C4-2B (cell line): ENCODE results near the gene RACGAP1.

Experiments used
- CTCF ChIP-seq: fragments of 450-650 bp; conservative IDR thresholded peaks from 2 replicates; pipeline ENCODE4 v1.5.1; 2017; ENCODE audit warnings: mild to moderate bottlenecking
- ZFX ChIP-seq: fragments of 450-650 bp; IDR thresholded peaks from 2 replicates; pipeline ENCODE4 v1.6.1; 2017

DNA sequence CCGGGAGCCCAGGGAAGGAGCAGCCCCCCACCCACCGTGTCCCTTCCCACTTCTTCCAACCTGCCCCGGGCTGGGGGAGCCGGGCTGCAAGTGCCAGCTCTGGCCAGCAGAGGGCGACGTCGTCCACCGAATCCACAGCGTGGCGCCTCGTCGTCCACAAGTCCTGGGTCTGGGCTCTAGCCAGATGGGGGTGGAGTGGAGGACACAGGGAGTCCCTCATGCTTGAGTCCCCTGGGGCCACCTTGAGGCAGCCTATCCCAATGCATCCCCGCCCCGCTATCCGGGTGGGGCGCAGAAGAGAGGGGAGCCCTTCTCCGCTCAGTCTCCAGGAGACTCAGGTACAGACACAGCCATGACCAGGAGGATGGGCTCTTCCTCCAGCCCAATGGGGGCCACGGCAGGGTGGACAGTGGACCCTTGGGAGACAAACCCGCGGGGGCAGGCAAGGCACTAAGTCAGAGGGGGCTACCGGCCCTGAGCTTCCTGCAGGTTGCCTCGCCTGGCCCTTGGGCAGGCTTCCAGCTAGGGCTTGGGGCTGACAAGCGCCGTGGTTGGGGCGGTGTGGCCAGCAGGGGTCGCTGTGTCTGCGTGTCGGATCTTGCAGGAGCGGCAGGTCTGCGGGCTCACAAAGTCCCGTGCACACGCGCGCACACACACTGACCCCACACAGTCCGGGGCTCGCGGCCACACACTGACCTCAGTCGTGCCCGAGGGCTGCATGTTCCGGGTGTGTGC lies 58.1 kb downstream of the RACGAP1 start:
- TF ChIP-seq CTCF (peak; percentile 98), ZFX (no peak)
